Spinal cord (tissue), 10 donors: ENCODE results near the gene GSN. TPM values are rescaled to one million over a fixed set of nuclear protein-coding genes. Genes with fewer than 3 reads are reported as not detected.
A peak's percentile ranks its signal among the peaks of the same experiment; 100 is the strongest.
"Not testable (repeated sequence)": the region's sequence is repeated elsewhere in the genome, so short reads cannot be mapped to it uniquely, and the experiment has no call there.

Source experiments
- DNase-seq, 6 donors: peaks; one replicate each; pipeline versions ENCODE4 v3.0.0 to v3.0.0-alpha.2; 2013 to 2015; ENCODE audit warnings: low spot score in 6 of 6, low read depth in 4 of 6
- H3K27ac ChIP-seq: one replicate; pipeline ENCODE4 v1.5.1; 2013; ENCODE audit warnings: low read depth, low read length, control low read depth
- H3K27me3 ChIP-seq: one replicate; pipeline ENCODE4 v1.6.1; 2013; ENCODE audit warnings: low read length; ENCODE audit not compliant: control insufficient read depth, insufficient read depth
- H3K36me3 ChIP-seq: one replicate; pipeline ENCODE4 v1.6.1; 2013; ENCODE audit warnings: low read length; ENCODE audit not compliant: control insufficient read depth, insufficient read depth
- H3K4me1 ChIP-seq: one replicate; pipeline ENCODE4 v1.6.1; 2013; ENCODE audit warnings: low read length; ENCODE audit not compliant: control insufficient read depth, insufficient read depth
- H3K4me3 ChIP-seq: one replicate; pipeline ENCODE4 v1.5.1; 2013; ENCODE audit warnings: low read depth, low read length, control low read depth
- H3K9me3 ChIP-seq: one replicate; pipeline ENCODE4 v1.6.1; 2013; ENCODE audit warnings: low read length; ENCODE audit not compliant: control insufficient read depth, insufficient read depth
- WGBS: methylation state at CpG from one replicate; pipeline ENCODE4 v1.1.5; 2013; ENCODE audit warnings: missing lambda C conversion rate; ENCODE audit not compliant: insufficient coverage; 5-methylcytosine and 5-hydroxymethylcytosine counted together
- polyA plus RNA-seq, 2 donors: library from polyadenylated mRNA; unstranded; fragments of 120-200 nt; gene quantifications; one replicate each; pipeline ENCODE4 v1.2.1, GENCODE V29; 2013; ENCODE audit not compliant: insufficient read length in 2 of 2
- total RNA-seq, 2 donors: library from RNA; depleted of rRNA in 1 of 2; stranded (reverse); fragments of 120-200 nt in 1 of 2; fragments of >200 nt in 1 of 2; gene quantifications; one replicate each; pipeline versions ENCODE4 v1.2.3 to v1.2.4, GENCODE V29; 2013 to 2014
- donor health status: healthy.

The GSN gene
- total and polyA plus RNA-seq, 4 donors, result 91.7 to 342 (median 191) TPM

DNA sequence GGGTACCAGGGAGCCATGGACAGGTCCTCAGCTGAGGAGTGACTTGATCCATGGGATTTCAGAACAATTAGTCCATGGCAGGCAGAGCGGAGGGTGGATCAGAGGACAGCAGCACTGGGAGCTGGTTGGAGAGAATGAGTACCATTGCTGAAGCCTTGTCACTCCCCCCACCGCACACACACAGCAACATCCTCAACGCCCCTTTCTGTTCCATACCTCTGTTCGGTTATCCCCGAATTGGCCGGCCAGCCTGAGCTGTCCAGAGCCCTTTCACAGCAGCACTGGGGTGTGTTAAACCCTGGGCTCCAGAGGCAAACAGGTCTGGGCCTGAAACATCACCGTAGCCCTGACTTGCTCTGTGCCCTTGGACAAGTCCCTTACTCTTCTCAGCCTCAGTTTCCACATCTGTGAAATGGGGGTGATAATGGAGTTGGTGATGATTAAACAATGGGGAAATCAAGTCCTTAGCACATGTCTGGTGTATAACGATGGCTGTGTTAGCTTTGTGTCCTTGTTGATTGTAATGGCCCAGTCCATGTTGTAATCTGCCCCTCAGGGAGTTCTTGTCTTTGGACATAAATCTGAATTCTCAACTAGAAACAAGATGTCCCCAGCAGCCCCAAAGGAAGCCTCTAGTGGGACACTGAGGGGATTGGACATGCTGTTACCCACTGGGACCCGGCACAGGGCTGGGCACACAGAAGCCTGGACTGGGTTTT, 16.9 kb downstream of the GSN start:
- no peak for DNase-seq
- H3K4me1 ChIP-seq, result peaks cover 87% of the 10 kb centered on the region
- H3K27me3 ChIP-seq, result no peaks in the 10 kb centered on the region
- H3K9me3 ChIP-seq, result no peaks in the 10 kb centered on the region
- H3K27ac ChIP-seq, result peak overlapping the region; percentile 84
- WGBS, result 88% methylated on average over 8 of the region's 9 CpGs
- no peak overlapping the region for H3K4me3 ChIP-seq
- peaks cover 12% of the 10 kb centered on the region for H3K36me3 ChIP-seq

DNA sequence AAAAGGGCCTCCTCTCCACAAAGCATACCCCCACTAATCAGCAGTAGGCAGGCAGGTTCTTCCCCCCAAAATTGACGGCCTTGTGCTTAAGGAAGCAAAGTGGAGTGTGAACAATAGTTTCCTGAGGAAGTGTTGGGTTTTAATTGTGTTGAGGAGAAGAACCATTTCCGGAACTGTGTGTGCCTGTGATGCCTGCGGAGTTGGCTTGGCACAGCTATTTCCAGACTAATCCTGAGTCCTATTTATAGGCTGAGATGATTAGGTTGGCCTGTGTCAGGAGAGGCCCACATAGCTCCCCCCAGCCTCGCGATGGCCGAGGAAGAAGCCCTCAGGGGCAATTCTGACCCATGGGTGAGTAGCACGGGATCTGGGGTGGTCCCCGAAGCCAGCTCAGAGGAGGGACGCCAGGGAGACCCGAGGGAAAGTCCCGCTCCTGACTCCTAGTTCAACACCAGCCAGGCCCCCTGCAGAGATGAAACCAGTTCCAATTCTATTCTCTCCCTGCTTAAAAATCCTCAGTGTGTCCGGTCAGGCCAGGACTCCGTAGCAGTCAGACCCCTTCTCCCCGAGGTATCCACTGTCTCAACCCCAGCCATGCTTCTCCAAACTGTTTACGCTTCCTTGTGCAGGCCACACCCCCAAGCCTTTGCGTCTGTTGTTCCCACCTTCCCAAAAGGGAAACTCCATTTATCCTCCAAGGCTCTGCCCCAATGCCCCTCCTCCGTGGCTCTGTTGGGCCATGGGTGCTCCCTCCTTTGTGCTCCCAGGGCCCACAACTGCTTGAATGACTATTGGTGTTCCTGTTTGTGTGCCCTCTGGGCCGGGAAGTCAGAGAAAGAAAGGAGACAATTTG, 18.1 kb downstream of the GSN start:
- no peak overlapping the region for H3K4me3 ChIP-seq
- H3K4me1 ChIP-seq, result peaks cover 86% of the 10 kb centered on the region
- H3K27ac ChIP-seq, result peak overlapping the region; percentile 84
- no peaks in the 10 kb centered on the region for H3K9me3 ChIP-seq
- WGBS, result 37% methylated on average over 13 of the region's 18 CpGs
- peaks cover 12% of the 10 kb centered on the region for H3K36me3 ChIP-seq
- DNase-seq, result peak in 1 of 6 donors; percentile 47
- no peaks in the 10 kb centered on the region for H3K27me3 ChIP-seq

DNA sequence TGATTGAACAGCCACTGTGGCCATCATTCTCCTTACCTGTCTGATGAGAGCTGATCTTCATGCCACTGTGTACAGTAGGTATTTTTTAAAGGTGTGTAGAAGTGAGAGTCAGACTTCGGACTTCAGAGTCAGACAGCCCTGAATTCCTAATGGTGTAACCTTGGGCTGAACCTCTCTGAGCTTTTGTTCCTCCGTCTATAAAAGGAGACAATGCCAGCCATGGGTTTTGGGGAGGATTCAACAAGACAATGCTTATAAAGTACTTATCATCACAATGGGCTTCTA, 18.7 kb downstream of the GSN start:
- Histone ChIP-seq H3K27ac (peak overlapping the region; percentile 84), H3K4me3 (no peak overlapping the region), H3K36me3 (peaks cover 9% of the 10 kb centered on the region), H3K9me3 (no peaks in the 10 kb centered on the region), H3K4me1 (peaks cover 81% of the 10 kb centered on the region), H3K27me3 (no peaks in the 10 kb centered on the region)
- 63% methylated on average over 1 of the region's 2 CpGs for WGBS
- DNase-seq, result no peak

DNA sequence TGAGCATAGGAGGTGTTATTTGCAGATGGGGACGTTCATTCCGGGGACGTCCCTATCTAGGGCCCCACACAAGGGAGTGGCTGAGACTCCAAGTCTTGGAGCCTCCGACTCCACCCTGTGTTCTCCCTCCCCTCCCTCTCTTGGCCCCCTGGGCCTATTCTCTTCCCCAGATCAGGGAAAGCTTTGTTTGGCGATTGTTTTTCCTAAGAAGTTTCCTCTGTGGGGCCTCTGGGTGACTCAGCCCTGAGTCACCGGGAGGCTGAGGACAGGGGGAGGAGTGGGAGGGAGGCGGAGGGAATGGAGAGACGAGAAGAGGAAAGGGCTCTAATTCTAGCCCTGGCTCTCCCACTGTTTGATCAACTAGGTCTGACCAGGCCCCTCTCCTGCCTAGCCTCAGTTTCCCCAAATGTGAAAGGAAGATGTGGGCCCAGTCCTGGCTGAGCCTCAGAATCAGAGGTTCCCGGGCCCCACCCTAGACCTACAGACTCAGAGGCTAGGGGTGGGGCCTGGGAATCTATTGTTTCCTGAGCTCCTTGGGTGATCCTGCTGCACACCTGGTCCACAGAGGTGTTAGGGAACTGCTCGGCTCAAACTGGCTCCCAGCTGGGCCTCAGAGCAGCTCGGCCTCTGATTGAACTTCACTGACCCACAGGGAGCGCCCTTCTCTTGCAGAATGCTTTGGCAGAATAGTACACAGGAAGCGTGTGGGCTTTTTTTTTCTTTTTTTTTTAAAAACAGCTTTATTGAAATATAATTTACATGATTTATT, 19.2 kb downstream of the GSN start:
- 44% methylated on average over 6 of the region's 13 CpGs for WGBS
- Histone ChIP-seq H3K27me3 (no peaks in the 10 kb centered on the region), H3K9me3 (no peaks in the 10 kb centered on the region), H3K27ac (peak overlapping the region; percentile 84), H3K36me3 (peaks cover 6% of the 10 kb centered on the region), H3K4me1 (peaks cover 76% of the 10 kb centered on the region), H3K4me3 (no peak overlapping the region)
- peak in 1 of 6 donors; percentile 80 for DNase-seq

DNA sequence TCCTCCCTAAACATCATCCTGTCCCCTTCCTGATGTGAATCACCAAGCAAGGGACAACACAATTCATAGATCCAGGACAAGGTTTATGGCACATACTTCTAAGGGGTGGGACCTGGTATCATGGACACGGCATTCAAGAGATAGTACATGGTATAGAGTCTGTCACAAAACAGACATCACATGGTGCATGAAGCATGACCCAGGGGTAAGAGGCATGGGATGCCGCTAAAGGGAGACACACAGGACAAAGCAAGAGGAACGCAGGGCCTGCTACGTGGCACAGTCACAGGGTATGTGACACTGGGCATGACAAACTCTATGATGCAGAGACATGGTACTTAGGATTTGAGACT, 20.7 kb downstream of the GSN start:
- 21% methylated on average over 4 of the region's 4 CpGs for WGBS

DNA sequence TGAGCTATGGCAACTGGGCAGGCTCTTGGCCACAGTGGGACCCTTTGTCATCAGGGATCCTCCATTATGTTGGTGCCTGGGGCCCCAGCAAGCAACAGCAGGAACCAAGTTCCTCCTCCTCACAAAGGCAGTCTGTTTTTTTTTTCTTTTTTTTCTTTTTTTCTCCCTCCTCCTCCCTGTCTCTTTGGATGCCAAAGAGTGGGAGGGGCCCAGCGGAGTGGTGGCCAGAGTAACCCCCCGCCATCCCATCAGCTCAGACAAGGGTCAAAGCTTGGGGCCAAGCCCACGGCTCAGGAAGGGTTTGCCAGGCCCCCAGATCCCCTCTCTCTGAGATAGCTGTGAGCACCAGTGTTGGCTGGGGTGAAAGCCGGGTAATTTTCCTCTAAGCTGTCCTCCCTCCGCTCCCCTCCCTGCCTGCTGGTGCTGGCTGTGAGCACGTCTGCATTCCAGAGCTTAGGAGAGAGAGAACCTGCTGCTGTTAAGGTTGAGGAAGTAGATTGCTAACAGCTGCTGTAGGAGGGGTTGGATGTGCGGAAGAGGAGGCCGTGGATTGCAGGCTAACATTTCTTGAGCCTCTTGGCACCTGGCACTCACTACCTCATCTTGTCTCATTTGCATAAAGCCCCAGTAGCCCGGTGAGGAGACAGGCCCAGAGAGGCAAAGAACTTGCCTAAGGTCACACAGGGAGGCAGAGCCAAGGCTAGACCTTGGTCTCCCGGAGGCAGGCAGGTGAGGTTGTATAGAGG, 21.2 kb downstream of the GSN start:
- H3K4me1 ChIP-seq, result peaks cover 67% of the 10 kb centered on the region
- no peak overlapping the region for H3K4me3 ChIP-seq
- H3K9me3 ChIP-seq, result no peaks in the 10 kb centered on the region
- no peaks in the 10 kb centered on the region for H3K27me3 ChIP-seq
- H3K27ac ChIP-seq, result peak overlapping the region; percentile 84
- 36% methylated on average over 5 of the region's 10 CpGs for WGBS
- H3K36me3 ChIP-seq, result peaks cover 6% of the 10 kb centered on the region
- peak in 2 of 6 donors; percentile 54 to 76 for DNase-seq

More for the DNA sequence above, 20.7 kb downstream of the GSN start:
- Histone ChIP-seq H3K4me1 (peaks cover 69% of the 10 kb centered on the region), H3K27ac (peak overlapping the region; percentile 84), H3K9me3 (no peaks in the 10 kb centered on the region), H3K36me3 (peaks cover 6% of the 10 kb centered on the region), H3K27me3 (no peaks in the 10 kb centered on the region), H3K4me3 (no peak overlapping the region)
- DNase-seq, result no peak

DNA sequence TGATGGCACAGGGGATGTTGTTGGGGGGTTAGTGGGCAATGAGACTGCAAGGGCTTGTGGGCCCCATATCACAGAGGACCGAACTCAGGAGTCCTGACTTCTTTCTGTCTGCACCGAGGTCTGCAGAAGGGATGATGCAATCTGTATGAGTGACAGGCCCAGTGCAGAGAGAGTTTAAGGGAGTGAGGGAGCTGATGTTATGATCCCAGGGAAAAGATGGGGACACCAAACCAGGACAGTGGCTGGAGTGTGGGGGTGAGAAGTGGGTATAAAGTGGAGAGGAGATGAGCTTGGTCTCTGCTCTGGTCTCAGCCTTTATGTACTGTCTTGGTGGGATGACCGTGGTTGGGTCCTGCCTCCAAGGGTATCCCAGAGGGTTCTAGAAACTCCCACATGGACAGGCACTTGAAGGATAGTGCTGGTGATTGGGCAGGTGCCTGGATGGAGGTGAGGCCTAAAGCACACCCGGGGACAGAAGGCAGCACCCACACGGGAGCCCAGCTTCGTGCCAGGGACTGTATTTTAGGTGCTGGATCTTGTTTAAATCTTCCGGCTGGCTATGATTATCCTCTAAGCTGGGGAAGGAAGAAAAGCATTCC, 21.9 kb downstream of the GSN start:
- Histone ChIP-seq H3K4me3 (no peak overlapping the region), H3K4me1 (peaks cover 66% of the 10 kb centered on the region), H3K9me3 (no peaks in the 10 kb centered on the region), H3K27me3 (no peaks in the 10 kb centered on the region), H3K27ac (peak overlapping the region; percentile 84), H3K36me3 (peaks cover under 1% of the 10 kb centered on the region)
- 83% methylated on average over 4 of the region's 7 CpGs for WGBS
- no peak for DNase-seq

DNA sequence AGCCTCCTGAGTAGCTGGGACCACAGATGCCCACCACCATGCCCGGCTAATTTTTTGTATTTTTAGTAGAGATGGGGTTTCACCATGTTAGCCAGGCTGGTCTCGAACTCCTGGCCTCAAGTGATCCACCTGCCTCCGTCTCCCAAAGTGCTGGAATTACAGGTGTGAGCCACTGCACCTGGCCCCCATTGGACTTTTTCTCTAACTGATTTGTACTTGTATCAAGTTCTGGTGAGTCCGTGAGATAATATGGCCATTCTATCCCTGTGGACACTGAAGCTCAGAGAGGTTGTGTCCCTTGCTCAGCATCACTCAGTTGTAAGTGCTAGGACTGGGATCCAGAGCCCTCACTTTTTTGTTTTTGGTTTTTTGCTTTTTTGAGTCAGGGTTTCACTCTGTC, 23.6 kb downstream of the GSN start:
- peaks cover 65% of the 10 kb centered on the region for H3K4me1 ChIP-seq
- WGBS, result 97% methylated on average over 3 of the region's 4 CpGs
- DNase-seq, result not testable (repeated sequence)

DNA sequence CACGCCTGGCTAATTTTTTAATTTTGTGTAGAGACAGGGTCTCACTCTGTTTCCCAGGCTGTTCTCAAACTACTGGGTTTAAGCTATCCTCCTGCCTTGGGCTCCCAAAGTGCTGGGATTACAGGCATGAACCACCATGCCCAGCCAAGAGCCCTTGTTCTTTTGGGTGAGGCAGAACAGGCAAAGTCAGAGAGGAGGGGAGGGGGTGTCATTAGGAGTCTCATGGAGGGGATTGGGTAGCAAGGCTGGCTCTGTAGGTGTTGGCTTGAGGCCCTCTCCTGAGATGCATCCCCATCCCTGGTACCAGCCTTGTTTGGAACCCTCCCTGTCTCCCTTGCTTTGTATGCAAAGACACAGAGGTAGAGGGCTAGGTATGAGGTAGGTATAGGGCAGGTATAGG, 24.1 kb downstream of the GSN start:
- Histone ChIP-seq H3K36me3 (no peaks in the 10 kb centered on the region), H3K4me1 (peaks cover 64% of the 10 kb centered on the region), H3K4me3 (no peak overlapping the region), H3K9me3 (no peaks in the 10 kb centered on the region), H3K27me3 (no peaks in the 10 kb centered on the region), H3K27ac (no peak overlapping the region)
- no peak for DNase-seq
- no CpG with 5 or more reads among the region's 1 CpG for WGBS

More for the DNA sequence above, 23.6 kb downstream of the GSN start:
- not testable (repeated sequence) for H3K36me3 ChIP-seq, H3K27me3 ChIP-seq, H3K27ac ChIP-seq, H3K9me3 ChIP-seq, H3K4me3 ChIP-seq
